ENCODE data around the gene SEMA3E. TPM values are rescaled to one million over a fixed set of nuclear protein-coding genes. Genes with fewer than 3 reads are reported as not detected.
"Not testable (repeated sequence)": the region's sequence is repeated elsewhere in the genome, so short reads cannot be mapped to it uniquely, and the experiment has no call there.

Gene SEMA3E
- total RNA-seq, 1 experiment from 2014 or later: 7.3 TPM

GRCh38 chr7:83442911-83443310 lies 206.0 kb downstream of the SEMA3E start:
- Histone ChIP-seq H3K4me1 (ENCODE audit: control insufficient read depth, insufficient read depth, low read length) (no peaks in the 10 kb centered on the region), H3K9me3 (ENCODE audit: control insufficient read depth, insufficient read depth, low read depth, low read length) (no peaks in the 10 kb centered on the region), H3K27me3 (ENCODE audit: control insufficient read depth, insufficient read depth, low read length) (no peaks in the 10 kb centered on the region), H3K27ac (ENCODE audit: low read length) (no peak overlapping the region), H3K4me3 (ENCODE audit: low read depth in 2 of 2, low read length in 2 of 2) (no peak overlapping the region), H3K36me3 (ENCODE audit: control insufficient read depth, insufficient read depth, low read length) (no peaks in the 10 kb centered on the region)
- ChIA-PET POLR2A (no interaction called here), CTCF (no interaction called here)
- no TSS peak for BruUV-seq (replicated peaks)
- in situ Hi-C loops (cut with HindIII; ENCODE audit: low pct_unique_long_range_greater_than_20kb, low sequenced_read_pairs) (no loop called here), intact Hi-C loops (cut with micrococcal nuclease; ENCODE audit: unreplicated experiment) (no loop called here)
- DNase-seq (ENCODE audit: low read depth, low spot score) (no peak), ATAC-seq (no peak)
- TF ChIP-seq TCF7L2 (IDR thresholded peaks at IDR 0.05; ENCODE audit: low read depth, low read length) (no peak), CTCF (IDR thresholded peaks at IDR 0.05) (no peak), SIN3A (IDR thresholded peaks at IDR 0.05; ENCODE audit: borderline replicate concordance, insufficient read depth, low read depth, low read length) (no peak), POLR2AphosphoS5 (IDR thresholded peaks at IDR 0.05; ENCODE audit: low read depth, low read length) (no peak), REST (IDR thresholded peaks at IDR 0.05; ENCODE audit: insufficient read depth in 1 of 2, low read depth in 2 of 2, low read length in 1 of 2) (no peak)

- POLR2A ChIA-PET: interaction anchor here (0.7 kb wide), 1 partner anchor 66 kb away, joined by 3 read pairs; no protein-coding TSS in a partner anchor
- in situ Hi-C loops (cut with HindIII; ENCODE audit: low pct_unique_long_range_greater_than_20kb, low sequenced_read_pairs): no loop called here
- Histone ChIP-seq H3K4me1 (ENCODE audit: control insufficient read depth, insufficient read depth, low read length) (no peaks in the 10 kb centered on the region), H3K27me3 (ENCODE audit: control insufficient read depth, insufficient read depth, low read length) (no peaks in the 10 kb centered on the region), H3K9me3 (ENCODE audit: control insufficient read depth, insufficient read depth, low read depth, low read length) (no peaks in the 10 kb centered on the region), H3K4me3 (ENCODE audit: low read depth in 2 of 2, low read length in 2 of 2) (no peak overlapping the region), H3K27ac (ENCODE audit: low read length) (no peak overlapping the region), H3K36me3 (ENCODE audit: control insufficient read depth, insufficient read depth, low read length) (no peaks in the 10 kb centered on the region)
- no TSS peak for BruUV-seq (replicated peaks)
- DNase-seq (ENCODE audit: low read depth, low spot score) (no peak), ATAC-seq (no peak)
- CTCF ChIA-PET: no interaction called here
- intact Hi-C loops (cut with micrococcal nuclease; ENCODE audit: unreplicated experiment): no loop called here
- no peak for TF ChIP-seq CTCF (IDR thresholded peaks at IDR 0.05)
- no peak for TF ChIP-seq TCF7L2 (IDR thresholded peaks at IDR 0.05; ENCODE audit: low read depth, low read length)
- no peak for TF ChIP-seq POLR2AphosphoS5 (IDR thresholded peaks at IDR 0.05; ENCODE audit: low read depth, low read length)
- TF ChIP-seq SIN3A (IDR thresholded peaks at IDR 0.05; ENCODE audit: borderline replicate concordance, insufficient read depth, low read depth, low read length): no peak
- TF ChIP-seq REST (IDR thresholded peaks at IDR 0.05; ENCODE audit: insufficient read depth in 1 of 2, low read depth in 2 of 2, low read length in 1 of 2): no peak
Observed at GRCh38 chr7:83439026-83439425, 209.9 kb downstream of the SEMA3E start.

GRCh38 chr7:83430289-83430688 lies 218.7 kb downstream of the SEMA3E start:
- H3K27ac ChIP-seq (ENCODE audit: low read length); H3K27me3 ChIP-seq (ENCODE audit: control insufficient read depth, insufficient read depth, low read length); CTCF ChIA-PET; intact Hi-C loops (cut with micrococcal nuclease; ENCODE audit: unreplicated experiment); ATAC-seq; DNase-seq (ENCODE audit: low read depth, low spot score); BruUV-seq (replicated peaks); H3K9me3 ChIP-seq (ENCODE audit: control insufficient read depth, insufficient read depth, low read depth, low read length); H3K4me1 ChIP-seq (ENCODE audit: control insufficient read depth, insufficient read depth, low read length); H3K36me3 ChIP-seq (ENCODE audit: control insufficient read depth, insufficient read depth, low read length); in situ Hi-C loops (cut with HindIII; ENCODE audit: low pct_unique_long_range_greater_than_20kb, low sequenced_read_pairs); H3K4me3 ChIP-seq (ENCODE audit: low read depth in 2 of 2, low read length in 2 of 2): not testable (repeated sequence)
- POLR2A ChIA-PET: interaction anchor here (0.6 kb wide), 1 partner anchor 152 kb away, joined by 3 read pairs; no protein-coding TSS in a partner anchor

Measured in Panc1 (cell line).